CD4-positive, alpha-beta T cell (primary cell): Measurements from ENCODE around the gene ITGA11. TPM values are rescaled to one million over a fixed set of nuclear protein-coding genes. Genes with fewer than 3 reads are reported as not detected.

Experiments used
- ATAC-seq: fragments of 200-7000 bp; cut with Tn5 transposase; one replicate; pipeline ENCODE4 v1.10.0; 2022; ENCODE audit warnings: mild to moderate bottlenecking; ENCODE audit not compliant: poor library complexity
- CTCF ChIA-PET: fragments of 350-600 bp; sonication (Branson Sonifier 250); formaldehyde crosslinking; loops from one replicate; lab custom pipeline; 2021; ENCODE audit warnings: antibody characterized with exemption, inconsistent platforms; lab: Charles Lee
- POLR2A ChIA-PET: fragments of 350-600 bp; sonication (Branson Sonifier 250); formaldehyde crosslinking; loops from one replicate; lab custom pipeline; 2021; ENCODE audit warnings: antibody characterized with exemption, inconsistent platforms; lab: Charles Lee
- DNase-seq, 14 experiments: peaks; one replicate each; pipeline ENCODE4 v3.0.0-alpha.2; 2013 to 2020; ENCODE audit warnings: mixed read lengths in 2 of 14
- H3K27ac ChIP-seq, 2 donors: one replicate each; pipeline versions ENCODE4 v1.5.1 to v1.7.0; 2013; ENCODE audit warnings: low read length in 2 of 2, low read depth in 1 of 2, mild to moderate bottlenecking in 1 of 2
- H3K27me3 ChIP-seq, 2 experiments: 1 replicate in 1 of 2; 2 replicates in 1 of 2; pipeline versions ENCODE4 v1.6.1 to v1.7.0; 2013; ENCODE audit warnings: low read length in 2 of 2, control low read depth in 1 of 2, mild to moderate bottlenecking in 1 of 2, moderate library complexity in 1 of 2; ENCODE audit not compliant: insufficient read depth in 2 of 2, control insufficient read depth in 1 of 2
- H3K36me3 ChIP-seq: one replicate; pipeline ENCODE4 v1.6.1; 2013; ENCODE audit warnings: low read length, control low read depth; ENCODE audit not compliant: insufficient read depth
- H3K4me1 ChIP-seq: one replicate; pipeline ENCODE4 v1.6.1; 2013; ENCODE audit warnings: low read length, control low read depth; ENCODE audit not compliant: insufficient read depth
- H3K4me3 ChIP-seq: one replicate; pipeline ENCODE4 v1.5.1; 2013; ENCODE audit warnings: mild to moderate bottlenecking, low read length, moderate library complexity
- H3K9me3 ChIP-seq, 2 experiments: 1 replicate in 1 of 2; 2 replicates in 1 of 2; pipeline versions ENCODE4 v1.6.1 to v1.7.0; 2013; ENCODE audit warnings: low read length in 2 of 2, mild to moderate bottlenecking in 2 of 2, control low read depth in 1 of 2, moderate library complexity in 1 of 2; ENCODE audit not compliant: control insufficient read depth in 1 of 2, insufficient read depth in 1 of 2
- H3K27ac Mint-ChIP-seq: one replicate; pipeline ENCODE4 v1.8.0; 2020; ENCODE audit warnings: mixed read lengths
- H3K27me3 Mint-ChIP-seq: one replicate; pipeline ENCODE4 v1.8.0; 2021; ENCODE audit warnings: mixed read lengths
- H3K36me3 Mint-ChIP-seq: one replicate; pipeline ENCODE4 v1.8.0; 2021; ENCODE audit warnings: low read depth, mixed read lengths
- H3K4me1 Mint-ChIP-seq: one replicate; pipeline ENCODE4 v1.8.0; 2021; ENCODE audit warnings: low read depth, mixed read lengths
- H3K4me3 Mint-ChIP-seq: one replicate; pipeline ENCODE4 v1.8.0; 2020; ENCODE audit warnings: mild to moderate bottlenecking, mixed read lengths
- H3K9me3 Mint-ChIP-seq: one replicate; pipeline ENCODE4 v1.8.0; 2020; ENCODE audit warnings: mixed read lengths
- intact Hi-C, 2 experiments: fragments of 100-400 bp; cut with DNase I in 1 of 2; cut with micrococcal nuclease in 1 of 2; formaldehyde crosslinking; loops; one replicate each; pipeline versions ENCODE4 v1.15.1 to v1.9.0; 2023 to 2025; cut with DNase I, micrococcal nuclease
- total RNA-seq, 174 experiments: library from RNA in 2 of 174; stranded (reverse) in 2 of 174; gene quantifications; one replicate each; pipeline ENCODE4 v1.2.3 and lab custom pipeline; 2021 to 2026
- TF ChIP-seq, protein P1 (sequence below): fragments of 200-600 bp; IDR thresholded peaks from one replicate; pipeline ENCODE4 v1.8.0; 2022; ENCODE audit warnings: antibody characterized with exemption, mild to moderate bottlenecking

ITGA11 gene
- total RNA-seq, 2 experiments from 2014 or later = 0.08 to 0.20 TPM

DNA sequence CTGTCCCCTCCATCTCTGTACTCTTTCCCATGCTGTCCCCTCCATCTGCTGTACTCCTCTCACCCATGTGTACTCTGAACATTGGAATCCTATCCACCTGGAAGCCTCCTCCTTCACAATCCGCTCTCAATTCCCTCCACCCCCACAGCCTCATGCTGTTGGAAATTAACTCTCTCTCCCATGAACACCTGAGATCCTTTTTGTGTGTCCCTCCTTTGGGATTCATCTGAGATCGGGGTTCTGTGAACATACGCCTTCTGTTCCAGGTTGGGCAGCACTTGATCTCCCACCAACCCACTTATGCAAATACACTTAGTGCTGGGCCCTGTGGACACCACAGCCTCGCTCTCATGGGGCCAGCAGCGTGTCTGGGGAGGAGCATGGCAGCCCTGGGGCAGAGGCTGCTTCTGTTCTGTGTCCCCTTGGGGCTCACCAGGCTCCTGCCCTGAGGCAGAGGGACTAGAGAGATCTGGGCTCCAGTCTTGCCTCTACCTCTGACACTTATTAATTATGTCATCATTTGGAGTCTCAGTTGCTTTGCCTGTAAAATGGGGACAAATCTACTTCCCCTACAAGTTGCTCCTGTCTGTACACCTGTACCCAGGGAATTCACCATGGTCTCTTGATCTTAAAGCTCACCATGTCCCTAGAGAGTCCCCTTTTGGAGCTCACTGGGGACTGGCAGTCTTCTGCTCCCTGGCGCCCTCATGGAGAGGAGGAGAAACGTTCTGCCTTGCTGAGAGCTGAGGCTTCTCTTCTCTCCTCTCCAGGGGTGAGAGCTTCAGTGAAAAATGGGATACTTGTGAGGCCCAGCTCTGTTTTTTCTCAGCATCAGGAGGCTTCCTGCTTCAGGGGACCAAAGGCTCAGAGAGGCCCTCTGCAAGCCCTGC is 42.7 kb downstream of the ITGA11 start:
- no peak overlapping the region for H3K27ac Mint-ChIP-seq
- Histone ChIP-seq H3K4me1 (no peaks in the 10 kb centered on the region), H3K4me3 (no peak overlapping the region), H3K36me3 (no peaks in the 10 kb centered on the region), H3K27ac (no peak overlapping the region), H3K9me3 (no peaks in the 10 kb centered on the region), H3K27me3 (peaks cover 12 to 34% of the 10 kb centered on the region in 2 experiments)
- H3K4me3 Mint-ChIP-seq = no peak overlapping the region
- TF ChIP-seq, protein P1, sequence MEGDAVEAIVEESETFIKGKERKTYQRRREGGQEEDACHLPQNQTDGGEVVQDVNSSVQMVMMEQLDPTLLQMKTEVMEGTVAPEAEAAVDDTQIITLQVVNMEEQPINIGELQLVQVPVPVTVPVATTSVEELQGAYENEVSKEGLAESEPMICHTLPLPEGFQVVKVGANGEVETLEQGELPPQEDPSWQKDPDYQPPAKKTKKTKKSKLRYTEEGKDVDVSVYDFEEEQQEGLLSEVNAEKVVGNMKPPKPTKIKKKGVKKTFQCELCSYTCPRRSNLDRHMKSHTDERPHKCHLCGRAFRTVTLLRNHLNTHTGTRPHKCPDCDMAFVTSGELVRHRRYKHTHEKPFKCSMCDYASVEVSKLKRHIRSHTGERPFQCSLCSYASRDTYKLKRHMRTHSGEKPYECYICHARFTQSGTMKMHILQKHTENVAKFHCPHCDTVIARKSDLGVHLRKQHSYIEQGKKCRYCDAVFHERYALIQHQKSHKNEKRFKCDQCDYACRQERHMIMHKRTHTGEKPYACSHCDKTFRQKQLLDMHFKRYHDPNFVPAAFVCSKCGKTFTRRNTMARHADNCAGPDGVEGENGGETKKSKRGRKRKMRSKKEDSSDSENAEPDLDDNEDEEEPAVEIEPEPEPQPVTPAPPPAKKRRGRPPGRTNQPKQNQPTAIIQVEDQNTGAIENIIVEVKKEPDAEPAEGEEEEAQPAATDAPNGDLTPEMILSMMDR = no peak
- ChIA-PET POLR2A (no interaction called here), CTCF (no interaction called here)
- intact Hi-C loops = no loop called here
- ATAC-seq (no peak), DNase-seq (no peak)
- H3K4me1 Mint-ChIP-seq = no peaks in the 10 kb centered on the region
- H3K27me3 Mint-ChIP-seq = peaks cover 28% of the 10 kb centered on the region
- no peaks in the 10 kb centered on the region for H3K36me3 Mint-ChIP-seq
- H3K9me3 Mint-ChIP-seq = no peaks in the 10 kb centered on the region

DNA sequence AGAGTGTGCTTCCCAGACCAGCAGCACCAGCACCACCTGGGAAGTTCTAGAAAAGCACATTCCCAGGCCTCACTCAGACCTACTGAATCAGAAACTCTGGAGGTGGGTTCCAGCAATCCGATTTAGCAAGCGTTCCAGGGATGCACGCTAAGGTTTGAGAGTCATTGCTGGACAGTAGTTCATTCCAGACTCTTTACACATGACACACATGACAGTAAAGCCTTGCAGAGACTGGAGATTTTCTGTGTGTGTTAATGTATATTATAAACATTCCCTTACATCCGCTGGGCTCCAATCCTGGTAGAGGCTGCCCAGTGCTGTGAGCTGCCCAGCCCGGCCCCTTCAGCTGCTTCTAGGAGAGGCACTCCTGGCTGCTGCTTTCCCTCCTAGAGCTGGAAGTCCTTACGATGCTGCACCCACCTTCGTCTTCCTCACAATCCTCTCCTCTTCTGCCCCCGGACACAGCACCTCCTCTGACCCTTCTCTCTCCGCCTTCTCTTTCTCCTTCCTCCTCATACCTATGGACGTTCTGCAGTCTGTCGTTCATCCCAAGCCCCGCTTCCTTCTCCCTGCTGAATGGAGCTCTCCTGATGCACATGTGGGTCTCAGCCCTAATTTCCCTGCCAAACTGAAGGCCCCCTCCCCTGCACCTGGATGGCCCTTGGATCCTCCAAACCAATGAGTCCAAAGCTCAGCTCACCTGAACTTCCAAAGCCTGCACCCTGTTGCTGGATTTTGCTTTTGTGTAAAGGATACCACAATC is 44.4 kb downstream of the ITGA11 start:
- H3K9me3 Mint-ChIP-seq = no peaks in the 10 kb centered on the region
- ChIA-PET CTCF (no interaction called here), POLR2A (no interaction called here)
- DNase-seq (peak in 1 of 14 experiments; percentile 20), ATAC-seq (no peak)
- Histone ChIP-seq H3K27ac (no peak overlapping the region), H3K36me3 (no peaks in the 10 kb centered on the region), H3K4me3 (no peak overlapping the region), H3K9me3 (peaks cover 0 to 4% of the 10 kb centered on the region in 2 experiments), H3K27me3 (peaks cover 12 to 25% of the 10 kb centered on the region in 2 experiments), H3K4me1 (no peaks in the 10 kb centered on the region)
- TF ChIP-seq, protein P1 = no peak
- intact Hi-C loops = no loop called here
- H3K4me1 Mint-ChIP-seq = no peaks in the 10 kb centered on the region
- peaks cover 18% of the 10 kb centered on the region for H3K27me3 Mint-ChIP-seq
- H3K4me3 Mint-ChIP-seq = no peak overlapping the region
- no peak overlapping the region for H3K27ac Mint-ChIP-seq
- H3K36me3 Mint-ChIP-seq = no peaks in the 10 kb centered on the region

DNA sequence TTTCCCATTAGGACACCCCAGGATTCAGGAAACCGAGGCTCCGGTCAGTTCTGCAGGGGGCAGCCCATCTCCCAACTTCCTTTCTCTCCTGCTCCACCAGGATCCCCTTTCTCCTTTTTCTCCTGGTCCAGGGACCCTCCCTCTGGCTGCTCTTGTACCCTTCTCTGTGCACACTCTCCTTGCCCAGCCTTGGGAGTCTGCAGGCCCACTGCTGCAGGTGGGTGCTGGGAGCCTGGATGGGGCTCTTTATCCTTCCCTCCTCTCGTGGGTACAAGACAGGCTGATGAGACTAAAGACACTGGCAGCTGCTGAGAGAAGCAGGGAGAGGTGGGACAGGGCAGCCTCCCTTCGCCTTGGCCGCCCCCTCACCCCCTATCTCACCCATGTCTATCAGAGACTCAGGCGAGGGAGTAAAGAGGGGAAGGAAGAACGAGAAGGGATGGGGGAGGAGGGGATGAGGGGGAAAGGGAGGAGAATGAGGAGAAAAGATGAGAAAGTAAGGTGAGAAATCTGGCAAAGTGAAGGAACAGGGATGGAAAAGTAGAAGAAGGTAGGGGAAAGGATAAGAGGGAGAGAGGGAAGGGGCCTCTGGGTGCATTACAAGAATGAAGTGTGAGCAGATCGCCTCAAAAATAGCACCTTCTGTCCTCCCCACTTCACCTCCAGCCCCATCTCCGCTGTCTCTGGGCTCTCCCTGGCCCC is 45.2 kb downstream of the ITGA11 start:
- DNase-seq = peak in 1 of 14 experiments; percentile 11
- Mint-ChIP-seq H3K36me3 (no peaks in the 10 kb centered on the region), H3K4me3 (no peak overlapping the region), H3K27ac (no peak overlapping the region), H3K4me1 (no peaks in the 10 kb centered on the region), H3K27me3 (peaks cover 10% of the 10 kb centered on the region), H3K9me3 (no peaks in the 10 kb centered on the region)
- Histone ChIP-seq H3K9me3 (peaks cover 0 to 4% of the 10 kb centered on the region in 2 experiments), H3K36me3 (no peaks in the 10 kb centered on the region), H3K4me3 (no peak overlapping the region), H3K27me3 (peaks cover 12 to 21% of the 10 kb centered on the region in 2 experiments), H3K4me1 (no peaks in the 10 kb centered on the region), H3K27ac (no peak overlapping the region)
- TF ChIP-seq, protein P1 = no peak
- ChIA-PET POLR2A (no interaction called here), CTCF (no interaction called here)
- ATAC-seq = no peak
- intact Hi-C loops = no loop called here
